HL-60 (cell line): Measurements from ENCODE around the gene PDCD7.

ENCODE experiments used
- DNase-seq, 2 experiments: peaks; one replicate each; pipeline ENCODE4 v3.0.0-alpha.2; 2010 to 2020; ENCODE audit warnings: low read depth in 1 of 2, low spot score in 1 of 2
- H3K27ac ChIP-seq: fragments of 250-450 bp; sonication (Bioruptor Pico); replicated peaks from 2 replicates; pipeline ENCODE4 v1.5.1; 2020; ENCODE audit warnings: mild to moderate bottlenecking, moderate library complexity
- H3K27me3 ChIP-seq: fragments of 250-450 bp; sonication (Bioruptor Pico); 2 replicates; pipeline ENCODE4 v1.5.1; 2021; ENCODE audit warnings: mild to moderate bottlenecking, moderate library complexity; ENCODE audit not compliant: insufficient read depth, poor library complexity, severe bottlenecking
- H3K4me3 ChIP-seq: replicated peaks from 2 replicates; pipeline ENCODE4 v1.5.1; 2011; ENCODE audit warnings: mild to moderate bottlenecking, control low read depth, low read length; ENCODE audit not compliant: insufficient read depth
- GABPA ChIP-seq: IDR thresholded peaks from 2 replicates; pipeline ENCODE4 v1.6.1; 2012; ENCODE audit warnings: low read depth
- POLR2AphosphoS5 ChIP-seq: IDR thresholded peaks from 2 replicates; pipeline ENCODE4 v1.6.1; 2012; ENCODE audit warnings: low read depth
- SPI1 ChIP-seq: IDR thresholded peaks from 2 replicates; pipeline ENCODE4 v1.6.1; 2012; ENCODE audit warnings: low read depth, mild to moderate bottlenecking, borderline replicate concordance
- TF ChIP-seq, protein P1 (sequence below): IDR thresholded peaks from 2 replicates; pipeline ENCODE4 v1.6.1; 2012; ENCODE audit warnings: low read depth; ENCODE audit not compliant: insufficient replicate concordance
- TF ChIP-seq, protein P2 (sequence below): IDR thresholded peaks from one replicate; pipeline ENCODE4 v1.5.1; 2011; ENCODE audit warnings: low read length, control low read depth, inconsistent platforms; ENCODE audit not compliant: insufficient read depth

The PDCD7 gene

DNA sequence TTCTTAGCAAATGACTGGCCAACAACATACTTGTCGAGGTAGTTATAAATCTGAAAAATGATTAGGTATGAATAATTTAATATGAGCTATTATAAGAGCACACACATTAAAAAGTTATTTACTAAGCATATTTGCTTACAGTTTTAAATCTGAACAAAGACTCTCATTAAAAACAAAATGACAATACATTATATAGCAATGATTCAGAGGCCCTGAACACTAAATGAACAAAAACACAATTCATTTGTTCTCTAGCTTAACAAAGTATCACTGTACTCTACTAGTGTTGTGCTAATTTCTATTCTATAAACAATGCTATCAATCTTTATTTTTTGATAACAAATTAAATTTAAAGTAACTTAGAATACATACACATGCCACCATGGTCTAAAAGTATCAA is 30.5 kb upstream of the PDCD7 start:
- Histone ChIP-seq H3K27ac (no peak overlapping the region), H3K4me3 (no peak overlapping the region), H3K27me3 (no peaks in the 10 kb centered on the region)
- TF ChIP-seq POLR2AphosphoS5 (no peak), SPI1 (no peak), GABPA (no peak)
- TF ChIP-seq, protein P1, sequence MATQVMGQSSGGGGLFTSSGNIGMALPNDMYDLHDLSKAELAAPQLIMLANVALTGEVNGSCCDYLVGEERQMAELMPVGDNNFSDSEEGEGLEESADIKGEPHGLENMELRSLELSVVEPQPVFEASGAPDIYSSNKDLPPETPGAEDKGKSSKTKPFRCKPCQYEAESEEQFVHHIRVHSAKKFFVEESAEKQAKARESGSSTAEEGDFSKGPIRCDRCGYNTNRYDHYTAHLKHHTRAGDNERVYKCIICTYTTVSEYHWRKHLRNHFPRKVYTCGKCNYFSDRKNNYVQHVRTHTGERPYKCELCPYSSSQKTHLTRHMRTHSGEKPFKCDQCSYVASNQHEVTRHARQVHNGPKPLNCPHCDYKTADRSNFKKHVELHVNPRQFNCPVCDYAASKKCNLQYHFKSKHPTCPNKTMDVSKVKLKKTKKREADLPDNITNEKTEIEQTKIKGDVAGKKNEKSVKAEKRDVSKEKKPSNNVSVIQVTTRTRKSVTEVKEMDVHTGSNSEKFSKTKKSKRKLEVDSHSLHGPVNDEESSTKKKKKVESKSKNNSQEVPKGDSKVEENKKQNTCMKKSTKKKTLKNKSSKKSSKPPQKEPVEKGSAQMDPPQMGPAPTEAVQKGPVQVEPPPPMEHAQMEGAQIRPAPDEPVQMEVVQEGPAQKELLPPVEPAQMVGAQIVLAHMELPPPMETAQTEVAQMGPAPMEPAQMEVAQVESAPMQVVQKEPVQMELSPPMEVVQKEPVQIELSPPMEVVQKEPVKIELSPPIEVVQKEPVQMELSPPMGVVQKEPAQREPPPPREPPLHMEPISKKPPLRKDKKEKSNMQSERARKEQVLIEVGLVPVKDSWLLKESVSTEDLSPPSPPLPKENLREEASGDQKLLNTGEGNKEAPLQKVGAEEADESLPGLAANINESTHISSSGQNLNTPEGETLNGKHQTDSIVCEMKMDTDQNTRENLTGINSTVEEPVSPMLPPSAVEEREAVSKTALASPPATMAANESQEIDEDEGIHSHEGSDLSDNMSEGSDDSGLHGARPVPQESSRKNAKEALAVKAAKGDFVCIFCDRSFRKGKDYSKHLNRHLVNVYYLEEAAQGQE, result no peak
- TF ChIP-seq, protein P2, sequence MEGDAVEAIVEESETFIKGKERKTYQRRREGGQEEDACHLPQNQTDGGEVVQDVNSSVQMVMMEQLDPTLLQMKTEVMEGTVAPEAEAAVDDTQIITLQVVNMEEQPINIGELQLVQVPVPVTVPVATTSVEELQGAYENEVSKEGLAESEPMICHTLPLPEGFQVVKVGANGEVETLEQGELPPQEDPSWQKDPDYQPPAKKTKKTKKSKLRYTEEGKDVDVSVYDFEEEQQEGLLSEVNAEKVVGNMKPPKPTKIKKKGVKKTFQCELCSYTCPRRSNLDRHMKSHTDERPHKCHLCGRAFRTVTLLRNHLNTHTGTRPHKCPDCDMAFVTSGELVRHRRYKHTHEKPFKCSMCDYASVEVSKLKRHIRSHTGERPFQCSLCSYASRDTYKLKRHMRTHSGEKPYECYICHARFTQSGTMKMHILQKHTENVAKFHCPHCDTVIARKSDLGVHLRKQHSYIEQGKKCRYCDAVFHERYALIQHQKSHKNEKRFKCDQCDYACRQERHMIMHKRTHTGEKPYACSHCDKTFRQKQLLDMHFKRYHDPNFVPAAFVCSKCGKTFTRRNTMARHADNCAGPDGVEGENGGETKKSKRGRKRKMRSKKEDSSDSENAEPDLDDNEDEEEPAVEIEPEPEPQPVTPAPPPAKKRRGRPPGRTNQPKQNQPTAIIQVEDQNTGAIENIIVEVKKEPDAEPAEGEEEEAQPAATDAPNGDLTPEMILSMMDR, result no peak
- no peak for DNase-seq

DNA sequence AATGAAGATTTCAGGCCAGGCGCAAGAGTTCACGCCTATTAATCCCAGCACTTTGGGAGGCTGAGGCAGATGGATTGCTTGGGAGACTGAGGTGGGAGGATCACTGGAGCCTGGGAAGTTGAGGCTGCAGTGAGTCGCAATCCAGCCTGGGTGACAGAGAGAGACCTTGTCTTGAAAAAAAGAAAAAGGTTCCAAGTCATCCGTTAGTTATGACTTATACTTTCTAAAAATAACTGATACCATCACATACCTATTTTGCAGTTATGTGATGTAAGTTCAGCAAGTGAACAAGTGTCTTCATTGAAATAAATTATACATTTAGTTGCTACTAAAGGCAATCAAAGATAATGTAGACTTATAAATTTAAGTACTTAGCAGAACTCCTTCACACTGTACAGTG is 29.4 kb upstream of the PDCD7 start:
- no peak for DNase-seq
- TF ChIP-seq GABPA, result no peak
- TF ChIP-seq, protein P2, result no peak
- no peak for TF ChIP-seq POLR2AphosphoS5
- no peak overlapping the region for H3K4me3 ChIP-seq
- no peaks in the 10 kb centered on the region for H3K27me3 ChIP-seq
- H3K27ac ChIP-seq, result no peak overlapping the region

DNA sequence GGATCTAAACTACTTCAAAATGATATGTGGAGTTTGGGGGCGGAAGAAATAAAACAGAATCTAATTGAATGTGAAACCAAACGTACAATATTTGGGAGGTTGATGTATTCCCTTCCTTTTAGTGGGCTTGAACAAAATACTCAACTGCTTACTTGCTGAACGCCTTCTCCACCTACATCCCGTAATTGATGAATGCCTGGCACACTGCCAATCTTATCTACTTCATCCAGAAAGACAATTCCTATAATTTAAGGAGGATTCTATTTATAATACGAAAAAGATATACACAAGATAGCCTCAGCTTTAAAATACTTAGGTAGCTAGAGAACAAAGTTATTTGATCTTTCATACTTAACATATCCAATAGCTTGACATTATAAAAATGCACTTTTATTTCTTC is 23.1 kb upstream of the PDCD7 start:
- DNase-seq, result no peak
- H3K4me3 ChIP-seq, result no peak overlapping the region
- H3K27ac ChIP-seq, result no peak overlapping the region
- H3K27me3 ChIP-seq, result no peaks in the 10 kb centered on the region
- TF ChIP-seq SPI1 (no peak), GABPA (no peak), POLR2AphosphoS5 (no peak)
- TF ChIP-seq, protein P2, result no peak
- TF ChIP-seq, protein P1, result no peak

DNA sequence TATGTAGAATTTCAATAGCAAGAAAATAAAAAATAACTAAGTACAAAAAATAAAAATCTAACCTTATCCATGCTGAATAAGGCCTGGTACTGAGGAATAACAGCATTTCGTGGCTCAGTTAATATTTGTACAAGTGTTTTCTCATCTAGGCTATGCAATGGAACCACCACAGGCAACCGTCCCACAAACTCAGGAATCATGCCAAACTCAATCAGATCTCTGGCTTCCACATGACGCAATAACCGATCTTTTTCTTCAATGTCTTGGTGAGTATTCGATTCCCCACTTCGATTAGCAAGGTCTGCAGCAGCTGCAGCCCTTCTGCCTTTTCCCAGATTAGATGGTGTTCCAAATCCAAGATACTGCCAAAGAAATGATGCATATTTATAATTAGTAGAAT is 21.1 kb upstream of the PDCD7 start:
- no peak overlapping the region for H3K27ac ChIP-seq
- H3K27me3 ChIP-seq, result no peaks in the 10 kb centered on the region
- no peak overlapping the region for H3K4me3 ChIP-seq
- TF ChIP-seq GABPA (no peak), POLR2AphosphoS5 (no peak), SPI1 (no peak)
- TF ChIP-seq, protein P2, result no peak
- TF ChIP-seq, protein P1, result no peak
- DNase-seq, result no peak
